RPMI7951 (cell line): ENCODE results near the gene SLC45A3. TPM values are rescaled to one million over a fixed set of nuclear protein-coding genes. Genes with fewer than 3 reads are reported as not detected.
A peak's percentile ranks its signal among the peaks of the same experiment; 100 is the strongest.

Experiments
- DNase-seq: peaks from one replicate; pipeline ENCODE4 v3.0.0-alpha.2; 2012; ENCODE audit warnings: low read depth
- total RNA-seq: library from RNA; depleted of rRNA; stranded (reverse); fragments of >200 nt; shearing (Covaris generic); gene quantifications from 2 replicates; pipeline ENCODE4 v1.2.3, GENCODE V29; 2014

SLC45A3 gene
- total RNA-seq, 1 experiment from 2014 or later = 4.4 TPM

DNA sequence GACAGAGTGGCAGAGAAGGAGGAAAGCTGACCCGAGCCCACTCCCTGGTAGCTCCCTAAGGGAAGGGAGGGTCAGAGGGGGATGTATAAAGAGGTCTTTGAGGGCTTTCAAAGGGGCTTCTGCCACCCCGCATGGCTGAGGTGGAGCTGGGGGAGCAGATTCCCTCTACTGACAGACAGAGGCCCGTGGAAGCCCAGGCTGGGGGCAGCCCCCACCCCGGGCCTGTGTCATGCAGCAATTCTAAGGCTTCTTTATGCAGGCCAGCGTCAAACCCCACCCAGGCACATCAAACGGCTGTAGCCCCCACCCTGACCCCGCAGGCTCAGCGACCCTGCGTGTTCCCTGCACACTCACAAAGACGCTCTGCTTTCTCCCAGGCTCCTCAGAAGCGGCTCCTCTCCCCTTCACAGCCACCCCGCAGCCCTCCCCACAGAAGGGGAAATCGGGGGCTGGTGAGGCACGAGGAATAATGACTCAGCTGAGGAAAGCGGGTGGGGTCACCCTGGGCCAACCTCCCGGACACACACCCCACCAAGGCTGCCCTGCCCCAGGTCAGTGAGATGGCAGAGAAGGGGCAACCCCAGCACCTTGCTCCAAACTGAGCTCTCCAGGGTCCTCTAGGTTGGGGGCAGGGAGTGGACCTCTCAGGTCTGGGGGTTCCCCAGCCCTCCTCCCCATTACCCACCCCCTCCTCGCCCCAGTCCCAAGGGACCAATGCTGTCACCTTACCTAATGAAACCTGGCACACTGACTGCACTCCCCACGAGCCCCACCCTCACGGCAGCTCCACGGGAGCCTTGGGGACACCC is 10.8 kb downstream of the SLC45A3 start:
- DNase-seq = no peak

DNA sequence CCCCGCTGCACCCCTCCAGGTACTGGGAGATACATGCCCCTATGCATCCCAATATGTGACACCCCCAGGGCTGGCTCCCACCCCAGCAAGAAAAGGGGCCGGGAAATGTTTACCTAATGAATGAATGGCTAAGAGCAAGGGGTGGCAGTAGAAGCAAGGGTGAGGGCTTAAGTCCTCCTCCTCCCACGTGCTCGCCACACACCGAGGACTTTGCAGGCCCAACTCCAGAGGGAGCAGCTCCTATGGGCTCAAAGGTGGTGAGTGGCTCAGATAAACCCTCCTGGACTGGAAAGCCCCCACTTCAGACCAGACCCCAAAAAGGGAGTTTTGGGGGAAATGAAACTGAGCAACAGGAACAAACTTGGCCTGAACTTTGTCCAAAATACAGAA is 11.4 kb downstream of the SLC45A3 start:
- DNase-seq = no peak

DNA sequence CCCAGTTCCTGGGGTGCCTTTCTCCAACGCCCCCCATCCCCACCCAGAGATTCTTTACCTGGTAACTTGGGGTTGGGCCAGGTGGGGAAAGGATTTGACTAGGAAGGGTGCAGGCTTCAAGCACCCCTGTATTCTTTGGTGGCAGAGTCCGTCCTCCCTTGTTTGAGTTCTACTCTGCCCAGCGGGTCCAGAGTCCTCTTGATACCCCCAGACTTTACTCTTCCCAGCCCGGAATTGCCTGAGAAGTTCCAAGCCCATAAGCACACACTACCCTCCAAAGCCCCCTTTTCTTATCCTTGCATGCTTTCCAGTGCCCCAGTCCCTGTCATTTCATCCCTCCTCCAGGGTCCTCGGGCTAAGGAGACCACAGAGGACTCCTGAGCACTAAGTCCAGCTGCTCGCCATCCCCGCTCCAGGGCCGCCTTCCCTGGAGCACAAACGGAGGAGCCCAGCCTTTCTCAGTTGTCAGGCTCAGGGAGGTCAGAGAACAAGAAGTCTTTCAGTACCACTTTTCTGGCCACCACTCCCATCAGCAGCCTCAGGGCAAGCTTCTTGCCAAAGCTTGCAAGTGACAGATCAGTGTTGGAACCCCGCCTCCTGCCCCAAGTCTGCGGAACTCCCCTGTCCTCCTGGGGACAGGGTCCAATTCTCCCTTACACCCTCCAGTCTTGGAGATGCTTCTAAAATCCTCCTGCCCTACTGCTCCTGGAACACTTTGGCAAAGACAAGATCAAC is 12.2 kb downstream of the SLC45A3 start:
- DNase-seq = peak; percentile 18

DNA sequence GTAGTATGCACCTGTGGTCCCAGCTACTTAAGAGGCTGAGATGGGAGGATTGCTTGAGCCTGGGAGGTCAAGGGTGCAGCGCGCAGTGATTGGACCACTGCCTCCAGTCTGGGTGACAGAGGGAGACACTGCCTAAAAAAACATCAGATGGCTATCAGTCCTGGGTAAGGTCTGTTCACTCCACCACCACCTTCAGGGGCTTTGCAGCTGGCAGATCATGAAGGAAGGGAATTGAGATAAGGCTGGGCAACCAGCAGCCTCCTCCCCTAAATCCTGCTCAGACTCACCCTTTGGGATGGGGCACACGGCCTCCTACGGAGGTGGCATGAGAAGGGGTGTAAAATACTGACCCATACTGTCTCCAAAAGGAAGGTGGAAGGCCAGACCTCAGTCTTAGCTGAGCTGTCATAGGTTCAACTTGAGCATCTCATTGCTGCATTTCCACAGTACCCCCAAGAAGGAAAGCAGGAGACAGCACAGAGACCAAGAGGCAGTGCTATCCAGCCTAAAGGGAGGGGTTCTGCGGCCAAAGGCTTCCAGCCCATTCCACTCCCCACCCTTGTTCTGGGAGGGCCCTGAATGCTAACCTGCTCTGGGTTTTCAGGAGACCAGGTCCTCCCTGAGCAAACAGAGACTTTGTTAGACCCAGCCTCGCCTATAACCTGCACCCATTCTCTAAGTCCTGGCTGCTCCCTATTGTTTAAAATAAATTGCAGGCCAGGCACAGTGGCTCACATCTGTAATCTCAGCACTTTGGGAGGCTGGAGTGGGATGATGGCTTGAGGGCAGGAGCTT is 13.7 kb downstream of the SLC45A3 start:
- no peak for DNase-seq

DNA sequence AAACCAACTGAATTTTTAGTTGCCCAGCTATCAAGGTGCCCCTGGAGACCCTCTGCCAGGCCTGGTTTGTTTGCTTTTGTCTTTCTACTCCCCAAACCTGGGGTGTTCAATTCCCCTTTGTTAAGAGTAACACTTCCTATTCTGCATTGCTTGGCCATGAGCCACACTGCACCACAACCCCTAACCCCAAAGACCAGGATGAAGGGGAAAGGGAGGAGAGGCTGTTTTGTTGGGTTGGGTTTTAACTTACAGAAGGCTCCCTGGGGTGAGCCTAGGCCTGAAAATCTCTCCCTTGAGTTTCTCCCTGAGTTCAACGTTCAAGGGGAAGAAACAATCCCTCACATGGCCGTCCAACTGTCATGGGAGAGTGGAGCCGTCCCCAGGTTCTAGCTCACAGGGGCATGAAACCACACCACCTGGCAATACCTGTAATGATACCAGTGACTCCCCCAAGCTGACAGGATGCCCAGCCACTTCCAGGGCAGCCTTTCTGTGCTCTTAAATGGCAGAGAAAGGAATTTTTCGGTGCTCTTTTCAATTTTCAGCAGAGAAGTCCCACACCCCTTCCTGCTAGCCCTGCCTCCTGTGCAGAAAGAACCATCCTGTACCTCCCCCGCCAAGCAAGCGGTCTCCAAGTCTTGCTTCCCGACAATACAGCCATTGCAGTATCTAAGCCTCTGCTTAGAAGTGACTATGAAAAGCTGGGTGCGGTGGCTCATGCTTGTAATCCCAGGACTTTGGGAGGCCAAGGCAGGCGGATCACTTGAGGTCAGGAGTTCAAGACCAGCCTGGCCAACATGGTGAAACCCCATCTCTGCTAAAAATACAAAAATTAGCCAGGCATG is 14.9 kb downstream of the SLC45A3 start:
- DNase-seq = no peak

DNA sequence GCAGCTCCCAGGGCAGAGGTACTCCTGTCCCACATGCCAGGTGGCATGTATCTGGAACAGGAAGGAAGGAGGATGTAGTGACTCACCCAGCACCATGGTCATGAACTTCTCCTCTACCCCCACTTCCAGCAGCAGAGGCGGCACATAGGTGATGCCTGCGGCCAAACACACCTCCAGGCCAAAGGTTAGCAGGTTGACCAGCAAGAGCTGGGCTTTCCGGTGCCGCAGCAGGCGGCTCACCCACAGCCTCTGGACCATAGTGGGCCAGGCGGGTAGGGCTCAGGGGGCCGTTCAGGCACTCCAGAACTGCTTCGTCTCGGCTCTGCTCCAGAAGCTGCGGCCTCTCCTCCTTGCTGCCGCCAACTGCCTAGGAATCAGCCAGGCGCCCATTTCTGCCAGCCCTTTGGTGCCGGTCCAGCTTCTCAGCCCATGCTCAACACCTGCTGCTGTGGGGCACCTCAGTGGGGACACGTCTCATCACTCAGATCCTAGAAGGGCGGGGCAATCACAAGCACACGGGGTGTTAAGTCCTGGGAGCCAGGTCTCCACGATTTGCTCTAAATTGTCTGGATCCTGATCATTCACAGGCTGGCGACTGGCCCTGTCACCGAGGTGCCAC is 15.8 kb downstream of the SLC45A3 start:
- no peak for DNase-seq

DNA sequence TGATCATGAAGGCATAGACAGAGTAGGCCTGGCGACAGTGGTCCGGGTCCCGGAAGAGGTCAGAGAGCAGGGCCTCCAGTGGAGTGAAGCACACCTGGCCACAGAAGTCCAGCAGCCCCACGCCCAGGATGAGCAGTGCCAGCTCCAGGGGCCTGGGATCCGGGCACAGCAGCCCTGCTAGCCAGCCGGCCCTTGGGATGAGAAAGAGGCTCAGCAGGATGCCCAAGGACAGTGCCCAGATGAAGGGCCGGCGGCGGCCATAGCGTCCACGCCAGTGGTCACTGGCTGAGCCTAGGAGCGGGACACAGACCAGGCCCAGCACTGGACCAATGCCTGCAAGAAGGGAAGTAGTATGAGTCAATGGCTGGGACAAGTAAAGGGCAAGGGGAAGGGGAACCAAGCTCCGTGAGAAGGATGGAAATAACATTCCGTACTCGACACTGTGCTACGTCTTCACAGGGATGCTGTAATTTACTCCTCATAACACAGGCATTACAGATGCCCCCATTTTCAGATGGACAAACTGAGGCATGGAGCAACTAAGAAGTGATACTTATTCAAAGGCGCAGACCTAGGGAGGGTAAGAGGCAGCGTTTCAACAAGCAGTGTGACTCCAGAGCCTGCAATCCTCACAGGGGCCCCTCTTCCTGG is 16.9 kb downstream of the SLC45A3 start:
- DNase-seq = no peak

DNA sequence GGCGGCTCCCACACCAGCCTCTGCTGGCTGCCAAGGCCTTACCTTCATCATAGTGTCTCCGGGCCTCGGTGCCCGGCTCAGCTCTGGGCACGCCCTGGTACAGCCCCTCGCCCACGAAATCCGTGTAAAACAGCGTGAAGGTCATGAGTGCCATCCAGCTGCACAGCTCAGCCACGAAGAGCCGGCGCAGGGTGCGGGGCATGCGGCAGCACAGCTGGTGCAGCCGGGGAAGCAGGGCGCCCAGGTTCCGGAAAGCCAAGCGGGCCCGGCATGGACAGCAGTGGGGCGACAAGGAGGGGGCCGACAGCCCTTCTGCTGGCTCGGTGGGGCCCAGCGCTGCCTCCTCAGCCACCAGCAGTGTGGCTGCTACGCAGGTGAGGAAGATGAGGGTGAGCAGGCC is 17.5 kb downstream of the SLC45A3 start:
- DNase-seq = no peak

DNA sequence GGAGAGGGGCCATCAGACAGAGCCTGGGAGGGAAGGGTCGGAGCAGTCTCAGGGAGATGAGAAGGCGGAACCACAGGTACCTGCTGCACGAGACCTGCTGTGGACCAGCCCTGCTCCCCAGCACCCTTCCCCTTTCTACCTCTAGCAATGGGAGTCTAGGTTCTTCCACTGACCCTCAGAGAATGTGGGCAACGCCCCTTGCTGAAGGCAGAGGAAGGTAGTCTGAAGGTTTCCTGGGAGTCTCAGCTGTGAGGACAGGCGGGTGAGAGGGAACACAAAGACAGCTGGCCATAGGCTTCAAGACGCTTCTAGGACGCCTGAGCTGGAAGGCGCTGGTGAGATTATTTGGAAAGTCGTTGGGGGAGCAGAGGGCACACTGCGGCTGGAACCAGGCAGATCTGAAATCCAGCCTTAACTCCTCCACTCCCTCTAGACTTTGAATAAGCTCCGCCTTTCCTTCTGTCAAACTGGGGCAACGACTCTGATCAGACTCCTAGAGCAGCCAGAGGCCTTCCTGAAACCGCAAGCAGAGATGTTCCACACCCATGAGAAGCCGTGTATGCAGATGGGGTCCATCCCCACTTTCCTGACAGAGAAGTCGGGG is 18.1 kb downstream of the SLC45A3 start:
- DNase-seq = no peak

DNA sequence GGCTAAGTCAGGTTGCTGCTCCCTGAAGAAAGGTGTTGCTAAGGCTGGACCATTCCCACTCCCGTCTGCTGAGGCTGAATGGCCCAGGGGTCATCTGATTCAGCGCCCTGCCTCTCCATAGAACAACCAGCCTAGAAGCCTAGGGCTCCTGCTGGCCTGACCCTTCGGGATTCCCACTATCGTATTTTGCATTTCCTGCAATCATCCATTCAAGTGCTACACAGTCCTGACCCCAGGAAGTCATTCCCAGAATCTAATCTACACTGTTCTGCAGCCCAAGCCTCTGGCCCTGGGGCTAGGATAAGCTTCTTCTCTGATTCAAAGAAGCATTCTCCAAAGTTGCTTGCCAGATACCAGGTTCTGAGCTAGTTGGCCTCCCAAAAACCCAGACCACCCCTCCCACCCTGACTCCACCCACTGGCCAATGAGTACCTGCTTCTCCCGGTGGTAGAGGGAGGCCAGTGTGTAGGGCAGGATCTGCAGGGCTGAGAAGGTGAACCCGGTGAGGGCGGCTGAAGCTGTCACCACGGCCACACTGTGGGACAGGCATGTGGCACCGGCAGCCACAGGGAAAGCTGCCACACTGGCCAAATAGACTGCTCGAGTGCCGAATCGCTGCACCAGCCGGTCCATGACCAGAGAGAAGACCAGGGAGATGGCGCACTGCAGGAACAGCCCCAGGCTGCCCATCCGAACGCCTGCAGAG is 18.7 kb downstream of the SLC45A3 start:
- no peak for DNase-seq

DNA sequence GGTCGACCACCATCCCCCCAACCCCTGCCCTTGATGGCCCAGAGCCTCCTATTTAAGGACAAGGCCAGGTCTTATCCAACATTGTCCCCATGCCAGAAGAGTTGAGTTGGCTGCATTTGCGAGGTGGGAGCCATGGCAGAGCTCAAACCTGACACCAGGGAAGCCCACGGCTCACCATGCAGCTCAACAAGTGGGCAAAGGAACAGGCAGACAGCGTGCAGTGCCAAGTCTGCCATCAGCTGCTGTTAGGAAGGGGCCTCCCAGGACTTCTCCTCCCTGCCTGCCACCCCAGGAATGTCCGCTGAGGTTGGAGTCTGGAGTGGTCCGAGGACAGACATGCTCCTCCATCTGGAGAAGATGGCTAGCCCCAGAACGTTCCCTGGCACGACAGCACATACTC is 19.9 kb downstream of the SLC45A3 start:
- DNase-seq = no peak

DNA sequence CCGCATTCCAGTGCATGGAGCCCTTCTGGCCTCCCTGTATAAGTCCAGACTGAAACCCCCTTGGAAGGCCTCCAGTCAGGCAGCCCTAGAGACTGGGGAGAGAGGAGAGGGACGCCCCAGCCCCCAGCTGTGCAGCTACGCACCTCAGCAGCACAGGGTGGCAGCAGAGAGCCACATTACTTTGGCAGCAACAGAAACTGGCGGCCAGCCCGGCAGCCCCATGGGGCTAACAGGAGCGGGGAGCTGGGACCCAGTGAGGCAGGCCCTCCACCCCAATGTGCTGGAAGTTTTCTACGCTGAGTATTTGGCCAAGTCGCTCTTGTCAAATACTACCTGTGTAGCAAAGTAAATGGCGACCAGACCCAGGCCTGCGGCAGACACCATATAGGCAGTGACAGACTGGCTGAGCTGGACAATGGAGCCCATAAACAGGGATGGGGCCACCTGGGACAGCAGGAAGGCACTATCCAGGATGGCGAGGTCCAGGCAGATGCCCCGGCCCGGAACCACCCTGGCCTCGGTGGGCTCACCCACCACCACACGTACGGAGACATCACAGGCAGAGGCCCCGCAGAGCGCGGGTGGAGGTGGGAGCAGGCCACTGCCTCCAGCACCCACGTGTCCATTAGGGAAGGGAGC is 21.2 kb downstream of the SLC45A3 start:
- DNase-seq = peak; percentile 42

DNA sequence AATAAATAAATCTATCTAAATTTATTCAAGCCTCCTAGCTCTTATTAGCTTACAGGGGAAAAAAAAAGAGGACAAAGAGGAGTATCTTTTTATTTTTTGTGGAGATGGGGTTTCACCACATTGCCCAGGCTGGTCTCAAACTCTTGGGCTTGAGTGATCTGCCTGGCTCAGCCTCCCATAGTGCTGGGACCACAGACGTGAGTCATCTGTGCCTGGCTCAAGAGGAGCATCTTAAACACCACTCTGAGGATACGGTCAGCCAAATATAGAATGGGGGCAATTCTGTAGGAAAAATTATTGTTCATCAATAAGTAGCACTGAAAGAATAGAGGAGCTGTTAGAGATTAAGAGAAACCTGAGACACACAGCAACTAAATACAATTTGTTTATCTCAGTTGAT is 24.1 kb downstream of the SLC45A3 start:
- DNase-seq = peak; percentile 38

DNA sequence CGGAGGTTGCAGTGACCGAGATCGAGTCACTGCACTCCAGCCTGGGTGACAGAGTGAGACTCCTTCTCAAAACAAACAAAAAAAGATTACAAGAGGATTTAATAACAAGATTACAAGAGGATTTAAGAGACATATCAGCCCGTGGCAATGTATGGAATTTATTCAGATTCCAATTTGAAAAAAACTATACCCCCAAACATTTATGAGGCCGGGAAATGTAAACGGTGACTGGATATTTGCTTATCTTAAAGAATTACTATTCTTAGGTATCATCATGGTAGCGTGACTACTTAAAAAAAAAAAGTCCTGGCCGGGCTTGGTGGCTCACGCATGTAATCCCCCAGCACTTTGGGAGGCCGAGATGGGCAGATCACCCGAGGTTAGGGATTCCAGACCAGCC is 27.3 kb downstream of the SLC45A3 start:
- no peak for DNase-seq

DNA sequence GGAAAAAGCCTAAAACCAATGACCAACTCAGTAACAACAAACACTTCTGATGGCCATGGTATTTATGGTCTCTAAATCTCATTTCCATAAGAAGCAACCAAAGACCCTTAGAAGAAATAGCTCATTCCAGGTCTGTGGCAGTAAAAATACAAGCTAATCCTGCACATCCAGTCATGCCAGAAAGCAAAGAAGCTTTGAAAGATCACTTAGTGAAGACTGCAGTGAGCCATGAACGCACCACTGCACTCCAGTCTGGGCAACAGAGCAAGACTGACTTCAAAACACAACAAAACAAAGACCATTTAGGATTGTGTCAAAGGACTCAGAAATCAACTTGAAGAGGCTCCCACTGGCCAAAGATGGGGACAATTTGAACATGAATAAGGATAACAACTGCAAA is 30.1 kb downstream of the SLC45A3 start:
- no peak for DNase-seq

DNA sequence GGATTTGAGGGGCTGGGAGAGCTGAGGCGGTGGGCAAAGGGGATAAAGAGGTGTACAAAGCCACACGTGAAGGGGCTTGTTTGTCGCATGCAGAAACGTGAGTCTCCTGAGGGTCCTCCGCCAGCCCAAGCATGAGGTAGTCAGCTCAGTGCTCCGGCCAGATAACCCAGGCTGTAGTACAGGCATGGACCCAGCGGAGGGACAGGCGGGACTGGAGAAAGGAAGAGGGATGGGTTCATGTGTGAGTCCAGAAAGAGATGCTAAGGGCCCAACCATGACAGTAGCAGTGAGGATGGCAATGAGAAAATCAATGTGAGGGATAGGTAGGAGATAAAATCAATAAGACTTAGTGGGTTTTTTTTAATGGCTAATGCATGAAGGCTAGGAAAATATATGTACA is 34.8 kb downstream of the SLC45A3 start:
- DNase-seq = no peak

DNA sequence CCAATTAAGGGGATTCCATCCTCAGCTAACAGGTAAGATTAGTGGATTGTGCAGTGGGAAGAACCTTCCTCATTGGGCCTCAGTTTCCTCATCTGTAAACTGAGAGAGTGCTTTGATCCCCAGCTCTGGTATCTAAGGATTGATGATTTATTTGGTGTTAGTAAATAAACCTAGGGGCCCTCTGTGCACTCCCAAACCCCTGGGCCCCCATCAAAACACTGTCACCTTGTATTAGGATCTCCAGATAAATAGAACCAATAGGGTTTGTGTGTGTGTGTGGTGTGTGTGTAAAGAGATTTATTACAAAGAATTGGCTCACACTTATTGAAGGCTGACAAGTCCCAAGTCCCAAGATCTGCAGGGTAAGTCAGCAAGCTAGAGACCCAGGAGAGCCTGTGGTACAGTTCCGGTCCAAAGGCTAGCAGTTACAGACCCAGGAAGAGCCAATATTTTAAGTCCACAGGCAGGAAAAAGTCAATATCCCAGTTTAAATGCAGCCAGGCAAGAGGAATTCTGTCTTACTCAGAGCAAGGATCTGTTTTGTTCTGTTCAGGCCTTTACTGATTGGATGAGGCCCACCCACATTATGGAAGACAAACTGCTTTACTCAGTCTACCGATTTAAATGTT is 37.5 kb downstream of the SLC45A3 start:
- no peak for DNase-seq

DNA sequence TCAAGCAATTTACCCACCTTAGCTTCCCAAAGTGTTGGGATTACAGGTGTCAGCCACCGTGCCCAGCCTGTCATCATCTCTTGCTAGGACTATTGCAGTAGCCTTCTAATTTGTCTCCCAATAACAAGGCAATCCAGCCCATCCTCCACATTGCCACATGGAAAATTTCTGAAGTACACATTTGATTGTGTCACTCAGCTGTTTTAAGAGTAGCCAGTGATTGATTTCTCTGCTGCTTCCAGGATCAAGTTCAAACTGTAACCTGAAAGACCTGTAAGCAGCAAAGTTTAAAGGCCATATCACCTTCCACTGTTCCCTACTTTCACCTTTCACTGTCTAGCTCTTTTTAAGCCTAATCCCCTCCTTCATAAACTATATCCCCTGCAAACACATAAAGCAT is 40.7 kb downstream of the SLC45A3 start:
- DNase-seq = no peak
